ENCODE data around the gene GALNT10.
A peak's percentile ranks its signal among the peaks of the same experiment; 100 is the strongest.
"Not testable (repeated sequence)": the region's sequence is repeated elsewhere in the genome, so short reads cannot be mapped to it uniquely, and the experiment has no call there.

The GALNT10 gene

GRCh38 chr5:154190595-154191304, at the start of gene GALNT10:
GALNT10 (plus strand) TSS chr5:154190733; CDS start chr5:154190867, 134 bp downstream.
- peak; percentile 84 for DNase-seq

GRCh38 chr5:154141745-154142221, 48.8 kb upstream of the GALNT10 start:
- no peak for DNase-seq

- DNase-seq = no peak
Observed at GRCh38 chr5:154143211-154143641, 47.3 kb upstream of the GALNT10 start.

GRCh38 chr5:154145268-154145667, 45.3 kb upstream of the GALNT10 start:
- no peak for DNase-seq

GRCh38 chr5:154146409-154146808, 44.1 kb upstream of the GALNT10 start:
- no peak for DNase-seq

- DNase-seq = no peak
Observed at GRCh38 chr5:154147666-154148065, 42.9 kb upstream of the GALNT10 start.

GRCh38 chr5:154150471-154150870, 40.1 kb upstream of the GALNT10 start:
- DNase-seq = not testable (repeated sequence)

GRCh38 chr5:154157483-154158378, 32.8 kb upstream of the GALNT10 start:
- no peak for DNase-seq

- no peak for DNase-seq
Observed at GRCh38 chr5:154158379-154158737, 32.2 kb upstream of the GALNT10 start.

GRCh38 chr5:154159343-154159742, 31.2 kb upstream of the GALNT10 start:
- DNase-seq = no peak

GRCh38 chr5:154162539-154163151, 27.9 kb upstream of the GALNT10 start:
- DNase-seq = no peak

- DNase-seq = no peak
Observed at GRCh38 chr5:154163327-154164248, 26.9 kb upstream of the GALNT10 start.

- DNase-seq = no peak
Observed at GRCh38 chr5:154164249-154164581, 26.3 kb upstream of the GALNT10 start.

GRCh38 chr5:154165886-154166285, 24.6 kb upstream of the GALNT10 start:
- no peak for DNase-seq

- no peak for DNase-seq
Observed at GRCh38 chr5:154166901-154167791, 23.4 kb upstream of the GALNT10 start.

- DNase-seq = no peak
Observed at GRCh38 chr5:154168395-154168794, 22.1 kb upstream of the GALNT10 start.

GRCh38 chr5:154172785-154173184, 17.7 kb upstream of the GALNT10 start:
- DNase-seq = no peak

GRCh38 chr5:154174091-154174490, 16.4 kb upstream of the GALNT10 start:
- DNase-seq = no peak

- DNase-seq = no peak
Observed at GRCh38 chr5:154176181-154176580, 14.4 kb upstream of the GALNT10 start.

GRCh38 chr5:154178661-154179060, 11.9 kb upstream of the GALNT10 start:
- no peak for DNase-seq

Data from RPMI8226 (cell line).